NOMO-1 treated with DMSO at 0.1 percent for 48 hours (cell line): Measurements from ENCODE around the gene OSGIN1.

Source experiments
- DNase-seq: peaks from one replicate; lab custom pipeline; 2025; ENCODE audit not compliant: unreplicated experiment; lab: John Stamatoyannopoulos, UW

The OSGIN1 gene

DNA sequence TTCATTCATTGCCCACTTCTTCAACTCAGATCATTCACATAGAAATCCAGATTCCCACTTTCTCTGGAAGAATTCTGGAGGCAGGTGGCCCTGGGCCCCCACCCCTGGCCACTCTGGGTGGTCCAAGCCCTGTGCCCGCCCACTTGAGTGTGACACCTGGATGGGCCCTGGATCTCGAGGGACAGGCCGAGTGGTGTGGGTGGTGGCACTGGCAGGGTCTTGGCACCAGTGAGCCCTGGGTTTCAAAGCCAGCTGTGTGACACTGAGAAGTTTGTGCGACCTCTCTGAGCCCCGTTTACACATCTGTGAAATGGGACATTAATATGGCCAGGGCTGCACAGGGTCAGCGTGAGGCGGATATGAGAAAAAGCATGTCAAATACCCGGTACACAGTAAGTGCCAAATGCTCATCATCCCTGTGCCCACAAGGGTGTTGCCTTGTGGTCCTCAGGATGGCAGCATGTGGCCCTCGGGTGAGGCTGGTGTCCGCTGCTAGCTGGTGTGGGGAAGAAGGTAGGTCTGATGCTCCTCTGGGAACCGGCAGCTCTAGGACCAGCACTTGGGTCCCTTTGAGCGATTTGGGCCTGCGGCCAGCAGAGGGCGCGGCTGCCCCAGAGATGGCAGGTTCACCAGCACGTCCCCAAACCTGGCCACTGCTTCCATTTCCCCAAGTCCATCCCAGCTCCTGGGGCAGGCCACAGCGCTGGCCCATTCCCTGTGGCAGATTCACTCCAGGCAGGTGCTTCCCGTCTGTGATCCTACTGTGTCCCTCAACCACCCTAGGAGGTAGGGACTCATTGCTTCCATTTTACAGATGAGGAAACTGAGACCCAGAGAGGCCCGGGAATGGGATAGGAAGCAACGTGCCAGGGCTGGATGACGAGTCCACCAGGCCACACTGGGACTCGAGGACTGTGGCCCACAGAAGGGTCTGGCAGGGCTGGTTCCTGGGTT is 3.6 kb downstream of the OSGIN1 start:
- DNase-seq: peak; percentile 62

DNA sequence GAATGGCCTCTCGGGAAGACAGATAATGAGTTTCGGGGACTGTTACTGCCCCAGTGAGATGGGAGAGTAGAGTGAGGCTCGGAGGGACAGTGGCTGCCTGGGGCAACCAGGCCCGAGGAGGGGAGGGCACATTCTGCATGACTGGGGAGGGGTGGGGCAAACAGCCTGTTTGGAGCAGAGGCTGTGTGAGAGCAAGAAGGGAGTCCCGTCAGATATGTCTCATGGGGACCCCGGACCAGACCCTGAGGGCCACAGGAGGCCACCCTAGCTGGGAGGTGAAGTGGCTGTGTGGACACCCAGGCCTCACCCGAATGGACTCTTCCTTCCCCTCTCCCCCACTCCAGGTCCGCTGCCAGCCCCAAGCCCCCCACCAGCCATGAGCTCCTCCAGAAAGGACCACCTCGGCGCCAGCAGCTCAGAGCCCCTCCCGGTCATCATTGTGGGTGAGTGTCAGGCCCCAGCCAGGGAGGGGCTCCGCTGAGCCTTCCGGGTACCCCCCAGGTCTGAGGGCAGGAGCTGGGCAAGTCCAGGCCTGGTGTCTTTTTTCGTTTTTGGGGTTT is 4.3 kb downstream of the OSGIN1 start:
- no peak for DNase-seq

DNA sequence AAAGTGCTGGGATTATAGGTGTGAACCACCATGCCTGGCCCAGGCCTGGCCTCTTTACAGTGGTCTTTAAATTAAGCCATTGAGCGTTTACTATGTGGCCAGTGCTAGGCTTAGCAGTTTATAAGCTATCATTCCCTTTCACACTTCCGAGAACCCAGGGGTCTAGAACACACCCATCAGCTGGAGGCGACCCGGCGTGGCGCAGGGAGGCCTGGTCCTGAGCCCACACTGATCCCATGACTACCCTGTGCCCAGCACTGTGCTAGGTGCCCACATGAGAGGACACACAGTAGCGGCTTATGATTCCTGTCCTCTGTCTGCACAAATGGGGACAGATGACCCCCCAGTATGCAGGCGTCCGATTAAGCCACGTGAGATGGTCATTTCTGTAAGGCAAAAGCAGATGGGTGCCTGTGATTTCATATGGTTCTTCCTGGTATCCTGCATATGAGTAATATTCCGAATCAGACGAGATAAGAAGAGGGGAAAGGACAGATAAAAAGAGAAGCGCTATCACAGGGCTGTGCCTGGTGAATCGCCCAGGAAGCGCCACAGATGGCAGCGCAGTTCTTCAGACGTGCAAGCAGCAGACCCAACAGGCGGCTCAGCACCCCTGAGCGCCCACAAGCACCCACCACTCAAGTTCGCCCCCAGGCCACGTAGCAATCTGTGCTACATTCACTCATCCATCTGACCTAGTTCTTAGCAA is 5.3 kb downstream of the OSGIN1 start:
- no peak for DNase-seq

DNA sequence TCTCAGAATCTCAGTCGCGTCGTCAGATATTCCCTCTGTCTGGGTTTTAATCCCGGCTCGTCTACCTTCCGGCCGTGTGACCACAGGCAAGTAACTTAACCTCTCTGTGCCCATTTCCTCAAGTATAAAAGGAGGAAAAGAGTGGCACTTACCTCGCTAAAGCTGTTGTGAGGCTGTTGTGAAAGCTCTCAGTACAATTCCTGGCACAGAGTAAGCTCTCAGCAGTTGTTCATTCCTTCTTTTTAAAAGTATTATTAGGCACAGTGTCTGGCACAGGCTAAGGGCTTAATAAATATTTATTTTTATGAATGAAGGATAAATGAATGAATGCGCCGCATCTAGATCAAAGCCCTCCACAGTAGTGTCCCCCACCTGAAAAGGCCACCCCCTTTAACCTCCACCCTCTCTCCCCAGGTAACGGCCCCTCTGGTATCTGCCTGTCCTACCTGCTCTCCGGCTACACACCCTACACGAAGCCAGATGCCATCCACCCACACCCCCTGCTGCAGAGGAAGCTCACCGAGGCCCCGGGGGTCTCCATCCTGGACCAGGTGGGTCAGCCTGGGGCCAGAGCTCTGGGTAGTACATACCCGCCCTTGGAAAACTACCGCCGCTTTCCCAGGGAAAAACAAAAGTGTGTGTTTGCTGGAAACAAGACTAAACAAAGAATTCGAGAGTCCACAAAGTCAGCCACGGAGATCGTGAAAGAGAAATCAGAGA is 6.0 kb downstream of the OSGIN1 start:
- no peak for DNase-seq

DNA sequence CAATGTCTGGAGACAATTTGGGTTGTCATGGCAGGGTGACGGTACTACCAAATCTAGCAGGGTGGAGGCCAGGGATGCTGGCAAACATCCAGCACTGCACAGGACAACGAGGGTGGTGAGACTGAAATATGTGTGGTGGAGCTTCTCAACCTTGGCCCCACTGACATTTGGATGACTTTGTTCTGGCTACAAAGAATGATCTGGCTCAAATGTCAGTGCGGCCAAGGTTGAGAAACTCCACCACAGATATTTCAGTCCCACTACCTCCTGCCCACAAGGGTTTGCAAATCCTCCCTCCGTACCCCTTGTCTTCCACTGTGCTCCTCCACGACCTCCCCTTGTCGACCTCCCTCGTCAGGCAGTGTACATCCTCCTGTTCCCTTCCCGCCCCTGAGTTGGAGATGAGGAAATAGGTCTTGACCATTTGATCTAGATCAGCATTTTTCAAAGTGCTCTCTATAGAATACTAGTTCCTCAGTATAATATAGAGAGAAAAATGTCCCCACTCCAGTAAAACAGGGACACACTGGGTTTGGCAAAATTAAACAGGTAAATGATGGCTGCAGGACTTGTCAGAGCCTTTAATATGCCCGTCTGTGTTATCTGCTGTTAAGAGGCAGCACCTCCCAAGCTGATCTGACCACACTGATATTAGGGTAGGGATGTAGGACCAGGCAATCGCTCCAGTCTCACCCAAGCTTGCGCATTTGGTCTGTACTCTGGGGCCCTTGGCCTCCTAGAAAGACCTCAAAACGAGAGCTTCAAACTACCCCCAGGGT is 6.8 kb downstream of the OSGIN1 start:
- DNase-seq: no peak

DNA sequence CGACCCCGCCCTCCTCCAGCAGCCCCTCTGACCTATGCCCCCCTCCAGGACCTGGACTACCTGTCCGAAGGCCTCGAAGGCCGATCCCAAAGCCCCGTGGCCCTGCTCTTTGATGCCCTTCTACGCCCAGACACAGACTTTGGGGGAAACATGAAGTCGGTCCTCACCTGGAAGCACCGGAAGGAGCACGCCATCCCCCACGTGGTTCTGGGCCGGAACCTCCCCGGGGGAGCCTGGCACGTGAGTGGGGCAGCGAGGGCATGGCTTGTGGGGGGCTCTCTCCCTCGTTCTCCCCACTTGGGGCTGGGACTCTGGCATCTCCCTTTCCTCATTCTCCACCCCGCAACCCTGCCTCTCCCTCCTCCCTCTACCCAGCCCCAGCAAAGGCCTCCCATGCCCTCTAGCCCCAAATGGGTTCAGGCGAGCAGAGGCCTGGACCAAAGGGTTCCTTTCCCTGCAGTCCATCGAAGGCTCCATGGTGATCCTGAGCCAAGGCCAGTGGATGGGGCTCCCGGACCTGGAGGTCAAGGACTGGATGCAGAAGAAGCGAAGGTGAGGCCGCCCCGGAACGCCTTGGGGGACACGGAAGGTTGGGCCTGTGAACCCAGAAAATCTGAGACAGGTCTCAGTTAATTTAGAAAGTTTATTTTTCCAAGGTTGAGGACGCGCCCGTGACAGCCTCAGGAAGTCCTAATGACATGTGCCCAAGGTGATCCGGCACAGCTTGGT is 7.6 kb downstream of the OSGIN1 start:
- no peak for DNase-seq

DNA sequence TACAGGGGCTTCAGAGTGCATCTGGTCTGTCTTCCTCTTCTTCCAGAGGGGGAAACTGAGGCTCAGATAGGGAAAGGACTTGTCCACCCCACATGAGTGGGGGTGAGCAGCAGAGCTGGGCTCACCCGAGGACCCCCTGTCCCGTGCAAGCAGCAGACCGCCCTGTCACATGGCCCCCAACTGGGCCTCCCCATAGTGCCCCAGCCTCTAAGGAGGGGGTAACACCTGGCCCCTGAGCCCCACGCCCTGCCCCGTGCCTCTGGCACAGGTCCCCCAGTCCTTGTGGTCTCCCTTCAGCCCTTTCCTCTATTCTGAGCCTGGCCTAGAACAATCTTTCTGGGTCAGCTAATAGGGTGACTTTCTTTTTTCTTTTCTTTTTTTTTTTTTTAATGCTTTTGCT is 8.6 kb downstream of the OSGIN1 start:
- no peak for DNase-seq

DNA sequence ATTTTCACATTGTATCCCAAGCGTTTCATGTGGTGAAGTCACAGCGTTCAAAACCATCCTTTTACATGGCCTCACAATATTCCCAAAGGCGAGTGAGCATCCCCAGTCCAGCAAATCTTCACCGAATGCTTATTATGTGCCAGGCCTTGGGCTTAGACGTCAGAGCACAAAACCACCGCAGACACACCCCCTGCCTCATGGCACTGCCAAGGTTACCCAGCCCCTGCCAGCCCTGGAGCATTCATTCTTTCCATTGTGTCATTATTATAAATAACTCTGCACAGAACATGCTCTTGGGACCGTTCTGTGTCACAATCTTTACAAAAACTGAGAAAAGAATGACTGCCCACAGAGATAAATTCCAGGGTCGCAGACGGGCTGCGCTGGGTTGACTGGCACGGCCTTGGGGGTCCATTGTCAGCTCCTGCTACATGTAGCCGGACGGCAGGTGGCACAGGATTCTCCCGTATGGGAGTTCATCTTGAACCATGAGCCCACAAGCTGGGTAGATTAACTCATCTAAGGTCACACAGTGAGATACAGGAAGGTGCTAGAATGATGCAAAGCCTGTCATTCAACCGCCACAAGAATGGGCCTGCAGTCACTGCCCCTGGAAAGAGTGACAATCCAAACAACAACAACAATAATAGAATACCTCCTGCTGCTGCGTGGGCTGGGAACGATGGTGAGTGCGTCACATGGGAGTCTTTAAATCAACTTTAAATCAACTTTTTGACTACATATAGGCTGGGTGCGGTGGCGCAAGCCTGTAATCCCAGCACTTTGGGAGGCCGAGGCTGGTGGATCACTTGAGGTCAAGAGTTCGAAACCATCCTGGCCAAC is 10.5 kb downstream of the OSGIN1 start:
- DNase-seq: no peak

DNA sequence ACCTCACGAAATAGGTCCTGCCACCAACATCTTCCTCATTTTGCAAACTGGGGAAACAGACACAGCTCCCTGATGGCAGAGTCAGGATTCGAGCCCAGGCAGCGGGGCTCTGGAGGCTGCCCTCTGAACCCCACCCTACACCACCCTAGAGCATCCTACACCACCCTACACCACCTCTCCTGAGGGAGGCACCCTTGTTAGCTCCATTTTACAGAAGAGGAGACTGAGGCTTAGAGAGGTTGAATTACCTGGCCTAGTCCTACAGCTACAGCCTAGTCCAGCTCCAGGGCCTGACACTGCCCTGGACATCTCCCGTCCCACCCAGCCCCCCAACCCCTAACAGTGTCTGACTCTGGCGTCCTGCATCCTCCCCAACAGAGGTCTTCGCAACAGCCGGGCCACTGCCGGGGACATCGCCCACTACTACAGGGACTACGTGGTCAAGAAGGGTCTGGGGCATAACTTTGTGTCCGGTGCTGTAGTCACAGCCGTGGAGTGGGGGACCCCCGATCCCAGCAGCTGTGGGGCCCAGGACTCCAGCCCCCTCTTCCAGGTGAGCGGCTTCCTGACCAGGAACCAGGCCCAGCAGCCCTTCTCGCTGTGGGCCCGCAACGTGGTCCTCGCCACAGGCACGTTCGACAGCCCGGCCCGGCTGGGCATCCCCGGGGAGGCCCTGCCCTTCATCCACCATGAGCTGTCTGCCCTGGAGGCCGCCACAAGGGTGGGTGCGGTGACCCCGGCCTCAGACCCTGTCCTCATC is 11.8 kb downstream of the OSGIN1 start:
- no peak for DNase-seq

DNA sequence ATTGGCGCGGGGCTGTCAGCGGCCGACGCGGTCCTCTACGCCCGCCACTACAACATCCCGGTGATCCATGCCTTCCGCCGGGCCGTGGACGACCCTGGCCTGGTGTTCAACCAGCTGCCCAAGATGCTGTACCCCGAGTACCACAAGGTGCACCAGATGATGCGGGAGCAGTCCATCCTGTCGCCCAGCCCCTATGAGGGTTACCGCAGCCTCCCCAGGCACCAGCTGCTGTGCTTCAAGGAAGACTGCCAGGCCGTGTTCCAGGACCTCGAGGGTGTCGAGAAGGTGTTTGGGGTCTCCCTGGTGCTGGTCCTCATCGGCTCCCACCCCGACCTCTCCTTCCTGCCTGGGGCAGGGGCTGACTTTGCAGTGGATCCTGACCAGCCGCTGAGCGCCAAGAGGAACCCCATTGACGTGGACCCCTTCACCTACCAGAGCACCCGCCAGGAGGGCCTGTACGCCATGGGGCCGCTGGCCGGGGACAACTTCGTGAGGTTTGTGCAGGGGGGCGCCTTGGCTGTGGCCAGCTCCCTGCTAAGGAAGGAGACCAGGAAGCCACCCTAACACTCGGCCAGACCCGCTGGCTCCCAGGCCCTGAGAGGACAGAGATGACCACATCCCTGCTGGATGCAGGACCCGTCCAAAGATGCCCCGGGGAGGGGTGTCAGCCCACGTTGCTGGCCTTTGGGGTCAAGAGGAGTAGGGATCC is 12.6 kb downstream of the OSGIN1 start:
- no peak for DNase-seq

DNA sequence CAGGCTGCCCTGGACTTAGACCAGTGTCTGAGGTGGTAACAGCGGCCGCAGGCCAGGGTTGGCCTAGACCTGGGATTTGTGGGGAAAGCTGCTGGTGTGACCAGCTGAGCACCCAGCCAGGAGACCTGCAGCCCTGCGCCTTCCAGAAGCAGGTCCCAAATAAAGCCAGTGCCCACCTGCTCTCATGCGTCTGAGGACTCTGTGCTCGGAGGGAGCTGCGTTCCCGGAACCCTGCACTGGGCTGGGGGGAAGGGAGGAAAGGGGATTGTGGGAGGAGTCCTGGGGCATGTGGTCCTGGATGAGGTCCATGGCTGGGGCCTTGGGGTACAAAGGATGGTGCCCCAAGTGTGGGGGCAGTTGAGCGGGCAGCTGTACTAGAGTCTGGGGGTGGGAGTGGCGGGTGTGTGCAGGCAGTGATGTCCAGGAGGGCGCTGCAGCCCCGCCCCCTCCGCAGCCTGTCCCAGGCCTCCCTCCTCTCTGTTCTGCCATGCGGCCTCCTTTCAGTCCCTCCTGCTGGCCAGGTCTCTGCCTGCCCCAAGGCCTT is 13.2 kb downstream of the OSGIN1 start:
- no peak for DNase-seq

DNA sequence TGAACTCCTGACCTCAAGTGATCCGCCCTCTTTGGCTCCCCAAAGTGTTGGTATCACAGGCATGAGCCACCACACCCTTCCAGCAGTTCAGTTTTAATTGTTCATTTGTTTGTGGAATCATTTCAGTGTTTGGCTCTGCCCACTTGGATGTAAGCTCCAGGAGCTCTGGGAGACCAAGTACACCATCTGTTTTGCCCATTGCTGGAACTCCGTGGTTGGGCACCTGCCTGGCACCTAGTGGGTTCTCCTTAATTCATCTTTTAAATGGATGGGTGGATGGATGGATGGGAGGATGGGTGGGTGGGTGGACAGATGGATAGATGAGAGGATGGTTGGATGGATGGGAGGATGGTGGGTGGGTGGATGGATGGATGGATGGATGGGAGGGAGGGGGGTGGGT is 14.1 kb downstream of the OSGIN1 start:
- no peak for DNase-seq

DNA sequence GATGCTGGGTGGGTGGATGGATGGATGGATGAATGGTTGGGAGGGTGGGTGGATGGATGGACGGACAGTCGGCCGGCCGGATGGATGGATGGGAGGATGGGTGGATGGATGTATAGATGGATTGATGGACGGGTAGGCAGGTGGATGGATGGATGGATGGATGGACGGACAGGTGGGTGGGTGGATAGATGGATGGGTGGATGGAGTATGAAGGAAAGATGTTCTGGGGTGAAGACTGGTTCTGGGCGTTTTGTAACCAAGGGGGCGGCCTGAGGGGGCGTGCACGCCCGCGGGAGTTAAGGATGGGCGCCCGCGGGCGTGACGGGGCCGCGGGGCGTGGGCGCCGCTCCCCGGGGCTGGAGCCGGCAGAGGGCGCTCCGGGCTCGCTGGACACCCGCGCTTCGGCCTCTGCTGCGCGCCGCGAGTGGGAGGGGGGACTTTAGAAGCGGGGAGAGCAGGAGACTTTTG is 14.8 kb downstream of the OSGIN1 start, which contains the start of gene NECAB2:
Gene NECAB2 (plus strand): TSS at position 407 of the 468 bp plus-strand sequence. CDS start 405 bp downstream, outside the sequence.
- DNase-seq: peak; percentile 22

DNA sequence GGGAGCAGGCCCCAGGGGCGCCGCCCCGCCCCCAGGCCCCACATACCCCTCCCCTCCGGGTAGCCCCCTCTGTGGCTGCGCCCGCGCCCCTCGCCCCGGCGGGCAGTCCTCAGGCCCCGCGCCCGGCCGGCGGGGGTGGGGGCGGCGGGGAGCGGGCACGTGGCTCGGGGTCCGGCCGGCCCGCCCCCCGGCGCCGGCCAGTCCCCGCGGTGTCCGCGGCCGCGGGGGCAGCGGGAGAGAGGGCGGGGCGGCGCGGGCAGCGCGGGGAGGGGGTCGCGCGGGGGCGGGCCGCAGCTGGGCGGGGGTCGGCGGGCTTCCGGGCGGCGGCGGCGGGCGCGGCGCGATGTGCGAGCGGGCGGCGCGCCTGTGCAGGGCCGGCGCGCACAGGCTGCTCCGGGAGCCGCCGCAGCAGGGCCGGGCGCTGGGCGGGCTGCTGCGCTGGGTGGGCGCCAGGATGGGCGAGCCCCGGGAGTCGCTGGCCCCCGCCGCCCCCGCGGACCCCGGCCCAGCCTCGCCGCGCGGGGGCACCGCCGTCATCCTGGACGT is 15.3 kb downstream of the OSGIN1 start:
- DNase-seq: no peak

DNA sequence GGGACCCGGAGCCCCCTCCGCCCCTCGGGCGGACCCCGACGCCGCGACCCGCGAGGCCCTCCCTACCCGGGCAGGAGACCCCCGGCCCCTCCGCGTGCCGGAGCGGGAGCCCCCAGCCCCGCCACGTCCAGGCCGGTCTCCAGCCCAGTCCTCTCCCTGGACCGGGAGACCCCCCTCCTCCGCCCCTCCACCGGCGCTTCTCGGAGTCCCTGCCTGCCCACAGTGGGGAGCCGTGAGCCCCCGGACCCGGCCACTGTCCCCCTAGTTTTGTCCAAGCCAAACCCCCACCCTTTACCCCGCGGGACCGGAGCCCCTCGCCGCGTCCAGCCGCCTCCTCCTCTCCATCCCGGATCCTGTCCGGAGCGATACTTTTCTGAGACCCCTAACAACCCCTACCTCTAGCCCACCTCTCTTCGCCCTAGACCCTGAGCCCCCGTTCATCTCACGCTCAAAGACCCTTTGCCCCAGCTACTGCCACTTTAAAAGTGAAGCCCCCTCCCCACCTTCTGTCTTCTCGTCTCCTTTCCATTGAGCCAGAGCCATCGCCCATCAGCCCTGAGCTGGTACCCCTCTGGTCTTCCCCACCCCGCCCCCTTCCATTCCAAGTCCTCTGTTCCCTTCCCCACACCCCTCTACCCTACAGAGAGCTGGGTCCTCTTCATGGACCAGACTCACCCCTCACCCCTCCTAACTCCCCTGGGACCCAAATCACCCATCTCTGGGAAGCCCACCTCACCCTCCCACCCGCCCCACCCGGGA is 16.0 kb downstream of the OSGIN1 start:
- DNase-seq: no peak
